RWPE2 (cell line): Measurements from ENCODE around the gene LSS.

ENCODE experiments used
- ATAC-seq: fragments of 200-7000 bp; cut with Tn5 transposase; 3 replicates; pipeline ENCODE4 v1.9.1; 2021; ENCODE audit warnings: low read depth
- DNase-seq: peaks from one replicate; pipeline ENCODE4 v3.0.0-alpha.2; 2020; ENCODE audit warnings: low spot score
- H3K27ac ChIP-seq: fragments of 450-650 bp; 2 replicates; pipeline ENCODE4 v1.5.1; 2017; ENCODE audit warnings: mild to moderate bottlenecking; ENCODE audit not compliant: poor library complexity, severe bottlenecking
- H3K27me3 ChIP-seq: fragments of 250-450 bp; sonication (Bioruptor Pico); 2 replicates; pipeline ENCODE4 v1.5.1; 2021; ENCODE audit warnings: mild to moderate bottlenecking, moderate library complexity; ENCODE audit not compliant: insufficient read depth, poor library complexity, severe bottlenecking
- H3K36me3 ChIP-seq: fragments of 250-450 bp; sonication (Bioruptor Pico); 2 replicates; pipeline ENCODE4 v1.5.1; 2020; ENCODE audit warnings: low read depth, mild to moderate bottlenecking, moderate library complexity
- H3K4me1 ChIP-seq: fragments of 250-450 bp; sonication (Bioruptor Pico); 2 replicates; pipeline ENCODE4 v1.5.1; 2021; ENCODE audit warnings: mild to moderate bottlenecking, moderate library complexity; ENCODE audit not compliant: insufficient read depth, poor library complexity, severe bottlenecking
- H3K4me3 ChIP-seq: fragments of 250-450 bp; sonication (Bioruptor Pico); 2 replicates; pipeline ENCODE4 v1.5.1; 2021; ENCODE audit warnings: mild to moderate bottlenecking, moderate library complexity; ENCODE audit not compliant: severe bottlenecking
- H3K9me3 ChIP-seq: fragments of 250-450 bp; sonication (Bioruptor Pico); 2 replicates; pipeline ENCODE4 v1.5.1; 2021; ENCODE audit warnings: mild to moderate bottlenecking, moderate library complexity; ENCODE audit not compliant: severe bottlenecking
- CTCF ChIP-seq: fragments of 450-650 bp; IDR thresholded peaks from one replicate; pipeline ENCODE4 v1.5.1; 2017; ENCODE audit warnings: mild to moderate bottlenecking, moderate library complexity; ENCODE audit not compliant: poor library complexity, severe bottlenecking

Gene LSS

DNA sequence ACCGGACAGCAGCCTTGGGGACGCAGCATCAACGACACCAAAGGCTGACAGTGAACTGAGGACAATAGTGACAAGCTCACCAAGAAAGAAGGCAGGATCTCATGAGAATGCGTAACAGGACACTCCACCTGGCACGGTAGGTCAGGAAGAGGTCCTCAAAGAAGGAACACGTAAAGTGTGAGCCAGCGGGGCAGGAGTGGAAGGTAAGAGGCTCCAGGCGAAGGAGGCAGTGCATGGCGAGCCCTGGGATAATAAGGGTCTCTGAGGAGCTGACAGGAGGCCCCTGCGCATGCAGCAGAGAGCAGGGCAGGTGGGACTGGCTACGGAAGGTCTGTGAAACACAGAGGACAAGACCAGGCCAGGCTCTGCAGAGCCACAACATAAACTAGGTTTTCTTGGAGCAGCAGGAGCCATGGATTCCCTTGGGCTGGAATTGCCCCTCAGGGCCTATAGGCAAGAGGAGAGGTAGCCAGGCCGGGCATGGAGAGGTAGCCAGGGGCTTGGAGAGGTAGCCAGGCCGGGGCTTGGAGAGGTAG, 8.2 kb downstream of the LSS start:
- H3K27ac ChIP-seq = no peak overlapping the region
- no peak for TF ChIP-seq CTCF

DNA sequence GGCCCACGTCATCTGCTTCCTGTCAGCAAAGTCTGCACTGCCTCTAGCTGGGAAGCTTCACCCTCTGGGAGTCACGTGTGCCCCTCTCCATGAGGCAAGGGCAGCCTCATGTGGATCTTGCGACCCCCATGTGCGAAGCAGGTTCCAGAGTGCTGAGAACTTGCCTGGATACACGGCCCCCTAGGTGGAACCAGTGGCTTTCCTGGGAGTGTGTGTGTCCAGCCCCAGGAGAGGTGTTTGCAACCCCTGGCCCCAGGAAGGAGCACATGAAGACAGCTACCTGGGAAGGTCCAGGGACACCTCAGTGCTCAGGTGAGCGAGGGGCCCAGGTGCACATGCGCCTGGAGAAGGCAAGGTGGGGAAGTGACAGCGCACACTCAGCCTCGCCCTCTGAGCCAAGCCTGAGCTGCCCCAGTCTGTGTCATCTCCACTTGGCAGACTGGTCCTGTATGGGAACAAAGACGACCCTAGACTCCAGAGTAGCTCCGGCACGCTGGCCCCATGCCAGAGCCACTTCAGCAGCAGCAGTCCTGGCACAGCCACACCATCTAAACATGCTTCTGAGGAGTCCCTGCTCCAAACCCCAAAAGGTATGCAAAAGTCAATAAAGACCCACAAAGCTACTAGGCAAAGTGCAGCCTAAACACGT, 8.9 kb downstream of the LSS start:
- Histone ChIP-seq H3K9me3 (no peaks in the 10 kb centered on the region), H3K27ac (no peak overlapping the region), H3K4me3 (no peak overlapping the region), H3K4me1 (no peaks in the 10 kb centered on the region), H3K36me3 (peaks cover 83% of the 10 kb centered on the region), H3K27me3 (no peaks in the 10 kb centered on the region)
- DNase-seq (no peak), ATAC-seq (no peak)
- no peak for TF ChIP-seq CTCF

More for the DNA sequence above, 8.2 kb downstream of the LSS start:
- DNase-seq = no peak
- Histone ChIP-seq H3K9me3 (no peaks in the 10 kb centered on the region), H3K27me3 (no peaks in the 10 kb centered on the region), H3K4me1 (no peaks in the 10 kb centered on the region), H3K36me3 (peaks cover 89% of the 10 kb centered on the region), H3K4me3 (no peak overlapping the region)
- no peak for ATAC-seq

- Histone ChIP-seq H3K27ac (no peak overlapping the region), H3K36me3 (peaks cover 81% of the 10 kb centered on the region), H3K27me3 (no peaks in the 10 kb centered on the region), H3K9me3 (no peaks in the 10 kb centered on the region), H3K4me1 (no peaks in the 10 kb centered on the region), H3K4me3 (no peak overlapping the region)
- DNase-seq (no peak), ATAC-seq (no peak)
- TF ChIP-seq CTCF = no peak
These were observed 9.5 kb downstream of the LSS start for GRCh38 chr21:46218906-46219590.

DNA sequence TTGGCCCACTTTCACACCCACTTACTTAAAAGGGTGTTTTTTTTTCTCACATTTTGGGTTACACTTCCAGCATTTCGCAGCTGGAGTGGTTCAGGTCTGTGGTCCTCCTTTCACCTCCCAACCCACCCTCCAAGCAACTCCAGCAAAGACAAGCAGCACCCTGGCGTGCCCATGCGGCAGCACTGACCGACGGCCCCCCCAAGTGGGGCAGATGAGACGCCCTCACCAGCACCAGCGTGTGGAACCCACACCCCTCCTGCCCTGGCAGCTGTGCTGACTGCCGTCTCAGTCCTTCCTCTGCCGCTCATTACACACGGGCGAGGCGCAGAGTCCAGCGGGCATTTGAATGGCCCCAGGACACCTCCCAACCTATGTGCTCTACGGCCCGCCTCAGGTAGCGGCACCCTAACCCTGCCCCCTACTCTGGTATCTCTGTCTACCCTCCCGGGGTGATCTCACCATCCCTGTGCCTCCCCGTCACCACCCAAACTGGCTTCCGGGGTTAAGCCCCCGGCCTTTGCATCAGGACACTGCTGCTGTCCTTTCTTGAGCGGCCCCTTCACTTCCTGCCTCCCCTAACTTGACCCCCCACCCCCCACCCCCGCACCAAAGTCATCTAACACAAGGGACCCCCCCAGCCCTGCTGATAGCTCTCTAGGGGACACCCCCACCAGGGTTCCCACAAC, 10.9 kb downstream of the LSS start:
- peaks cover 78% of the 10 kb centered on the region for H3K36me3 ChIP-seq
- ATAC-seq = no peak

More for the DNA sequence above, 10.9 kb downstream of the LSS start:
- Histone ChIP-seq H3K27ac (no peak overlapping the region), H3K9me3 (no peaks in the 10 kb centered on the region), H3K27me3 (no peaks in the 10 kb centered on the region), H3K4me1 (no peaks in the 10 kb centered on the region), H3K4me3 (no peak overlapping the region)
- peak; percentile 51 for DNase-seq
- TF ChIP-seq CTCF = no peak
